Tibial nerve (tissue), 3 donors: ENCODE results near the gene CALD1.

Source experiments
- CTCF ChIP-seq, 5 experiments: fragments of 200-600 bp in 3 of 5; fragments of 450-650 bp in 2 of 5; sonication (generic) in 3 of 5; IDR thresholded peaks; one replicate each; pipeline ENCODE4 v1.5.1; 2016 to 2019; ENCODE audit warnings: antibody characterized with exemption in 5 of 5, mild to moderate bottlenecking in 3 of 5, moderate library complexity in 2 of 5
- POLR2A ChIP-seq, 2 donors: fragments of 450-650 bp; IDR thresholded peaks; one replicate each; pipeline ENCODE4 v1.6.1; 2017; ENCODE audit warnings: antibody characterized with exemption in 2 of 2, mild to moderate bottlenecking in 2 of 2, moderate library complexity in 2 of 2

- TF ChIP-seq CTCF (IDR thresholded peaks at IDR 0.05), result no peak
- TF ChIP-seq POLR2A (IDR thresholded peaks at IDR 0.05), result no peak
Observed at GRCh38 chr7:134732728-134733127, 46.7 kb upstream of the CALD1 start.
